ENCODE measurements around the gene GAS2L3.
"Not testable (repeated sequence)": the region's sequence is repeated elsewhere in the genome, so short reads cannot be mapped to it uniquely, and the experiment has no call there.

GAS2L3 gene

GRCh38 chr12:100573292-100574186, at the start of gene GAS2L3:
Gene GAS2L3, plus strand, starts transcription at chr12:100573684. Its CDS starts 21,221 bp downstream, at chr12:100594905.
- peak; percentile 12 to 53 for DNase-seq (ENCODE audit: low read depth in 2 of 2)

- DNase-seq (ENCODE audit: low read depth in 2 of 2), result no peak
Observed at GRCh38 chr12:100528034-100528433, 45.5 kb upstream of the GAS2L3 start.

GRCh38 chr12:100528471-100529127, 44.9 kb upstream of the GAS2L3 start:
- DNase-seq (ENCODE audit: low read depth in 2 of 2), result no peak

DNA sequence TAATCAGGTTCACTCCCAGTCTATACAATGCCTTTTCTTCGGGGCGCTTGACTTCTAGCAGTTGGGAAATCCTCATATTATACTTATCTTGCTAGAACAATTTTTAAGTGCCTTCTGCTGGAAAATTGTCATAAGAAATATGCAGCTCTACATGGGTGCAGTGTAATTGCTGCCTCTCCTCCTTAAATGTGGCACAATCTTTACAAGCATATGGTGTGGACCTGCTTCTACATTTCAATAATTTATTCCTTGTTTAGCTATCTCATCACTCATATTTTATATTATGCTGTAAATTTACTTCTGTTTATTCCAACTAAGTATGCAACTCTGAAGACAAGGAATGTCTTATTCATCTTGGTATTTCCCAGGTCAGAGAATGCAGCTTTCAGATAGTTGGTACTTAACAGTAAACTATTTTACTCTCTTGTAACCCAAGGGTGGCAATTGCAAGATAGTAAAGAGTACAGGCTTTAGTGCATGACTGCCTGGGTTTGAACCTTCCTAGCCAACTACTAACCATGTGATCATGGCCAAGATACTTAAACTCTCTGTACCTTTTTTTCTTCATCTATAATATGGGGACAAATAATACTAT, 43.6 kb upstream of the GAS2L3 start:
- DNase-seq (ENCODE audit: low read depth in 2 of 2), result no peak

DNA sequence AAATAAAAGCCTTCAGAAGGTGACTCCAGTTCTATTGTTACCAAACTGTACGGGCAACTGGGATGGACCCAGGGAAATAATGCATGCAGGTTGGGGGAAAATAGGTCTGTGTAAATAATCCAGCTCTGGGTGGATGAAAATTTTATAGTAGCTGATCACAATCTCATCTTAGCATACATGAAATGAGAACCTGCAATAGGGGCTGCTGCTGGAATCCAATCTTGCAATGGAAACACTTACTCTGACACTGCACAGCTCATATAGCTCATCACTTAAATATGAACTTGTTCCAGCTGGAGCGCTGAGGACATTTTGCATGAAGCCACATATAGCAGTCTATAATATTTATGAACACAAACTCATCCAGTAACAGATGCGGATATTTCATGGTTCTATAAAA, 40.1 kb upstream of the GAS2L3 start:
- DNase-seq (ENCODE audit: low read depth in 2 of 2), result no peak

DNA sequence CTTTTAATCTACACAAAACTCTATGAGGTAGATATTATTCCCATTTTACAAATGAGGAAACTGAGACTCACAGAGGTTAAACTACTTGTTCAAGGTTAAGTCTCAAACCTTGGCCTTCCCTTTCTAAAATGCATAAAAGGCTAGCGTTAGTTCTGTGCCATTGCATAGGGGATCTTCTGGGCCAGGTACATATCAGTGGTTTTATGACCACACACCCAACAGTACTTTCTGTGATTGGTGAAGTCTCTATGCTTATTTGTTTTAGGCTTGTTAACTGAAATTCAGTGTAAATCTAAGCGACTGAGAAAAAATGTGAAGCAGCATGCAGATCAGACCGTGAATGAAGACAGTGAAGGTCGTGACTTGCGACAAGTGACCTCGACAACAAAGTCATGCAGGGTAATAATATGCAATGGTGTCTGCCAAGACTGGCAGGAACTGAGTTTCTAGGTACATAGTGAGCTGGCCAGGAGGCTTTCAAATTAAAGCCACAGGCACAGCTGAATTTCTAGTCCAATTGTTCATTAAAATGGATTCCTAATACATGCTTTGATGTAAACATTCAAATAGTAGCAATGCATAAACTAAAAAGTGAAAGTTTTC, 38.8 kb upstream of the GAS2L3 start:
- DNase-seq (ENCODE audit: low read depth in 2 of 2), result no peak

DNA sequence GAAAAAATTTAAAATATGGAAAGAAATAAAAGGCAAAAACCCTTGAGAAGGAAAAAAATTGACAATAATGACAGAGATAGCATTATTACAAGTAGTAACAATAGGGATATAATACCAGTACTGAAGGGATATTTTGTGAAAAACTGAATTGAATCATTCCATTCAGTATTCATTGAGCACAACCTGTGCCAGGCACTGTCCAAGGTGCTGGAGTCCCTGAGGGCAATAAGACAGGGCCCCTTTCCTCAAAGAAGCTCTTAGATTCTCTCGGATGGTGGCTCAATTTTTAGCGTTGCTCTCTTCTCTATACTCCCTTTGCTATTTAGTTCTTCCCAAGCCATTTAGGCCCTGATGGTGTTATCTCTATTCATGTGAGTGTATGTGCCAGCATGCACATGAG, 34.3 kb upstream of the GAS2L3 start:
- DNase-seq (ENCODE audit: low read depth in 2 of 2), result no peak

DNA sequence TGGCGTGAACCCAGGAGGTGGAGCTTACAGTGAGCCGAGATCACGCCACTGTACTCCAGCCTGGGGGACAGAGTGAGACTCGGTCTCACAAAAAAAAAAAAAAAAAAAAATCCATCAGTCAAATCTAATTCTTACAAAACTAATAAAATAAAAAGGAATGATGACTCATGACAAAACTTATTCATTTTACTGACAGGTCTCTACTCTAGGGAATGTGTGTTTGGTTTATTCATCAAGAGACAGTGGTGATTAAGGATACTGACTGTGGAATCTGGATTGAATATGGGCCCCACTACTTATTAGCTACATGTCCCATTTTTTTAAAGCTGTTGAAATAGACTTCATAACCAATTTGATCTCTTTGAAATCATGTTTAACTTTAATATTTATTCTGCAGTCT, 29.3 kb upstream of the GAS2L3 start:
- no peak for DNase-seq (ENCODE audit: low read depth in 2 of 2)

DNA sequence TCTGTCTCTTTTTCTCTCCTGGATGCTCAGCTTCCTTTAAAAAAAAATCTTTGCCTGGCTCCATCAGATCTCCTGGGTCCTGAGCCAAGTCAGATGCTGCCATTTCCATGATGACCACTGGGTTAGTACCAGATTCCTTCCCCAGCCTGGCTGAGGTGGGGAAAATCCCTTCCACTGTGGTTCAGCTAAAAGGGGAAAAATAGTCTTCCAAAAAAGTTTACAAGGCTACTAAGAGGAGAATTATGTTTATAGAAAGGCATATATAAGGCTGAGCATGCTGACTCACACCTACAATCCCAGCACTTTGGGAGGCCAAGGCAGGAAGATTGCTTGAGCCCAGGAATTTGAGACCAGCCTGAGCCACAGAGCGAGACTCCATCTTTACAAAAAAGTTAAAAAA, 28.4 kb upstream of the GAS2L3 start:
- DNase-seq (ENCODE audit: low read depth in 2 of 2), result no peak

DNA sequence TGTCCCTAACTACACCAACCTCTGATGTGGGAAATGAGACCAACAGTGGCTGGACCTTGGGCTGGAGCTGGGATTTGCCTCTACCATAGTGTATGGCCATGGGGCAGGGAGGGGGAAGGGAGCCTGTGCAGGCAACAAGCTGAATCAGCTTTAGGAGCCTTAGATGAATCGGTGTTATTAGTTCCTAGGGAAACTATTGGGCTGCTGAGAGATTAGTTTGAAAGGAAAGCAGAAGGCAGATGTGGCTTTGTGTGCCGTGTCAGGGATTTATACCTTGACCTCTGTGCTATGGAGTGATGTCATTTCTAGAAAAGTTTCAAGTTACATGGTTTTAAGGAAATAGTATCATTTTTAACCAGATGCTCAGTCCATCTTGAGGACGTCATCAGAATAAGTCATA, 19.5 kb upstream of the GAS2L3 start:
- DNase-seq (ENCODE audit: low read depth in 2 of 2), result no peak

DNA sequence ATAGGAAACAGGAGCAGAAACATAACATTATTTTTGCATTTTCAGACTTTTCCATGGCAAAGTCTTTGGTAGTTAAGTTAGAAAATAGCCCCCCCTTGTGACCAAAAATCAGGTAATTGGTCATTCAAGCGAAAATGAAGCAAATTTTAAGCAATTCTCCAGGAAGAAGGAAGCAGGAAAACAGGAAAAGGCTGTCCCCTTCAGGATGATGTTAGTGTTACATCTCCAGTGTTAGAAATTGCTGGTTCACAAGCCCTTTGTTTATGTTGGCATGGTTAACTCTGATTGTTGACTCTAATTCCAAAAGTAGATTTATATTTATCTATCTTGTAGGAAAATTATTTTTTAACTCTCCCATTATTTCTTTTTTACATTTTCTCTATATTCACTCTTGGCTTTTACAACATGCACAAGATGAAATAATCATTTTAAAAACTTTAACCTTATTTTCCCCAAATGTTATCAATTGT, 18.8 kb upstream of the GAS2L3 start:
- no peak for DNase-seq (ENCODE audit: low read depth in 2 of 2)

DNA sequence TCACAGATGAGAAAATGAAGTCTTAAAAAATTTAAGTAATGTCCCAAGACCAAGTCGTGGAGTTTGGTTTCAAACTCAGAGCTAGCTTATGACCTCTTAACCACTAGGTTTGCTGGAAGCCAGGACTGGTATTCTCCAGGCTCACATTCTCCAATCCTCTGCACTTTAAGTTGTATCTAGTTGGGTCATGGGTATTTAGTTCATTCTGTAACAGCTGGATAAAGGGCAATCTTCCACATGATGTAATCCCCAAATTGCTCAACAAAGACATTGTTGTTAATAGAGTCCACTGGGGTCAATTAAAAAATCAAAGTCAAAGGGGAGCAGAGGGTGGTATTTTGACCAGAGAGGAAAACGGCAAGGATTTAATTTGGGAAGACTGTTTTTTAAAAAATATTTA, 17.8 kb upstream of the GAS2L3 start:
- DNase-seq (ENCODE audit: low read depth in 2 of 2), result no peak

- DNase-seq (ENCODE audit: low read depth in 2 of 2), result no peak
Observed at GRCh38 chr12:100557357-100557756, 16.1 kb upstream of the GAS2L3 start.

- not testable (repeated sequence) for DNase-seq (ENCODE audit: low read depth in 2 of 2)
Observed at GRCh38 chr12:100559261-100559660, 14.2 kb upstream of the GAS2L3 start.

- no peak for DNase-seq (ENCODE audit: low read depth in 2 of 2)
Observed at GRCh38 chr12:100564090-100564489, 9.4 kb upstream of the GAS2L3 start.

- no peak for DNase-seq (ENCODE audit: low read depth in 2 of 2)
Observed at GRCh38 chr12:100564905-100565467, 8.5 kb upstream of the GAS2L3 start.

DNA sequence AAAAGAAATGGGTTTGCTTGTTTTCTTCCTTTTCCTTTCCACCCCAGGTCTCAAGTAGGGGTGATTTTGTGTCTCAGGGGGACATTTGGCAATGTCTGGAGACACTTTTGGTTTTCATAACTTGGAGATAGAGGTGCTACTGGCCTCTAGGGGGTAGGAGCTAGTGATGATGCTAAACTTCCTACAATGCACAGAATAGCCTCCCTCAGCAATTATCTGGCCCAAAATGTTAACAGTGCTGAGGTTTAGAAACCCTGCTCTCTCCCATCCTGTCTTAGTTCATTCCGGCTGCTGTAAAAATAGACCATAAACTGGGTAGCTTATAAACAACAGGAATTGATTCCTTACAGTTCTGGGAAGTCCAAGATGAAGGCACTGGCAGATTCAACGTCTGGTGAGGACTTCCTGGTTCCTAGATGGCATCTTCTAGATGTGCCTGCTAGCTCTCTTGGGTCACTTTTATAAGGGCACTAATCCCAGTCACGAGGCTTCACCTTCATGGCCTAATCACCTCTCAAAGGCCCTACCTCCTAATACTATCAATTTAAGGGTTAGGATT, 7.4 kb upstream of the GAS2L3 start:
- DNase-seq (ENCODE audit: low read depth in 2 of 2), result no peak

GRCh38 chr12:100566887-100567637, 6.4 kb upstream of the GAS2L3 start:
- no peak for DNase-seq (ENCODE audit: low read depth in 2 of 2)

- no peak for DNase-seq (ENCODE audit: low read depth in 2 of 2)
Observed at GRCh38 chr12:100567945-100568344, 5.5 kb upstream of the GAS2L3 start.

GRCh38 chr12:100572184-100572583, 1.3 kb upstream of the GAS2L3 start:
- no peak for DNase-seq (ENCODE audit: low read depth in 2 of 2)
